Activated CD4-positive, alpha-beta T cell treated with anti-CD3 and anti-CD28 coated beads, Interleukin-2, amount 50 U/mL, for 1 hour (primary cell): Measurements from ENCODE around the gene FAM163B.
A peak's percentile ranks its signal among the peaks of the same experiment; 100 is the strongest.
"Not testable (repeated sequence)": the region's sequence is repeated elsewhere in the genome, so short reads cannot be mapped to it uniquely, and the experiment has no call there.

Experiments
- DNase-seq: peaks from one replicate; pipeline ENCODE4 v3.0.0-alpha.2; 2020

FAM163B gene

DNA sequence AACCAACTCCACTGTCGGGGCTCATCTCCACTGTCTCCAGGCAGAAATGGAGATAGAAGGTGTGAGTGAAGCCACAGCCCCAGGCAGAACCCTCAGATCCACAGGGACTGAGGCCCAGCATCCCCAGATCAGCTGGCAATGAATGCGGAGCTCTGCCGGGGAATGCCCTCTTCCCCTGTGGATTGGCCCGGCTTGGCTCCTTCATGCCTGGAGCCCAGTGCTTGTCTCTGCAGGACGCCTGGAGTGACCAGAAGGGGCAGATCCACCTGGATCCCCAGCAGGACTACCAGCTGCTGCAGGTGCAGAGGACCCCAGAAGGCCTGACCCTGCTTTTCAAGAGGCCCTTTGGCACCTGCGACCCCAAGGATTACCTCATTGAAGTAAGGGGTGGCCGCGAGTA is 30.4 kb upstream of the FAM163B start:
- no peak for DNase-seq

DNA sequence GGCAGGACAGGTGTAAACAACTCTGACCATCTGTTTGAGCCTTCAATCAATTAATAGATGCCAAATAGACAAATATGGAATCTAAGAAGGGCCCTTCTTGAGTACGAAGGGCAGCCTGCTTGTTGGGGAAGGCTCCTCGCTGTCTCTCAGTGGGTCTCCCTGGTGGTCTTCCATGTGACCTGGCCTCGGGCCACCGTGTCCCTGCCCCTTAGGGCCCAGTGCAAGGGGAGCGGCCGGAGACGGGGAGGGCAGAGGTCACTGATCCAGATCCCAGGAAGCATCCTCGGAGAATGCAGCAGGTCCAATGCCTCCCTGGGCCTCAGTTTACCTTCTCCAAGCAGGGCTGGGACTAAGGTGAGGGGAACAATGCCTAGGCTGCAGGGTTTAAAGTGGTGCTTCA is 29.5 kb upstream of the FAM163B start:
- no peak for DNase-seq

DNA sequence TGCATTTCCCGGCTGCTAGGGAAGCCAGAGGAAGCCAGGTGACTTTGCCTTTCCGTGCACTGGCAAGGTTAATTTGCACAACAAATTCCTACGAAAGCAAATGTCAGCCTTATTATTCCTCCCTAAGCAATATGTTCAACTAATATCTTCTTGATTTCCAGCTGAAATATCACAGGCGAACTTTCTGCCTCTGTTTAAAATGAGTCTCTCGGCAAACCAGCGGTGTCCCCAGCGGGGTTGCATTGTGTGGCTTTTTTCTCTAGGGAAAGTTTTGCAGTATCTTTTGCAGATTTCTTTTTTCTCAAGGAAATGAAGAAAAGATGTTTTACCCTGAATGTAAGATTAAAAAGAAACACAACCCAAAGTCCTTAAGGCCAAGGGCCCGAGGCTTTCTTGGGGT is 28.9 kb upstream of the FAM163B start:
- no peak for DNase-seq

DNA sequence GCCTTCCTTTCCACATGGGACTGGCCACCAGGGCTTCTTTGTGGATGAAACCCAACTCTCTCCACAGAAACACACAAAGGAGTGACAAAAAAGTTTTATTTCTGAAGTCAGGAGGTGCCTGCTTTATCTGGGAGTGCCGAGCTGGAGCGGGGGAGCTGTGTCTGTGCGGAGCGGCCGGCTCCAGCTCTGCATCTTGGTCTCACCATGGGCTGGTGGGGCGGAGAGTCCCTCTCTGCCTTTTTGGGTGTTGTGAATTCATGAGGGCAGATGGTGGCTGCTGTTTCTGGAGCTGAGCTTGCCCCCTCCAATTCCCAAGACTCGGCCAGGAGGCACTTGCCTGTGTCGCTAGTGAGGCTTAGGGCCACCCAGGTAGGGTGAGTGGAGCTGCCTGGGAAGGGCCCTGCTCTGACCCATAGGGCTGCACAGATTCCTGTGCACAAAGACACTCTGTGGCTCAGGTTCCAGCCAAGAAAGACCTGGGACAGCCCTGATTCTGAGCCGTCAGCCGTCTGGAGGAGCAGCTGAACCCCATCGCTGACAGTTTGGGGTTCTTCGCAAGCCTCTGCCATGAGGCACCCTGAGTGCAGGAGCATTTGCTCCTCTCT is 28.4 kb upstream of the FAM163B start:
- DNase-seq = no peak

DNA sequence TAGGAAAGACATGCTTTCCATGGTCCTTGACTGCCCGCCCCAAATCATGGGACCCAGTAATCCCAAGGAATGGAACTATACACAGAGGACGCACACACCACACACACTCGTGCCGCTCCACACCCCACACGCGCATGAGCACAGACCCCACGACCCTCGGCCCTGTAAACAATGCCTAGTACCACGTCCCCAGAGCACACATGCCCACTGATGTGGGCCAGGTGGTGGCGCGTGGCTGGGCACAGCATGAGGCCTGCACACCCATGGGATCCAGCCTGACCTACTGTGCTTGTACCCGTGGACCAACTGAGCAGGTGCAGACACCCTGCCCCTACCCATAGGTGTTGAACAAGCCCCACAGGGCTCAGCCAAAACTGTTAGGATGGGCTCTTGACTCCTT is 27.7 kb upstream of the FAM163B start:
- DNase-seq = no peak

DNA sequence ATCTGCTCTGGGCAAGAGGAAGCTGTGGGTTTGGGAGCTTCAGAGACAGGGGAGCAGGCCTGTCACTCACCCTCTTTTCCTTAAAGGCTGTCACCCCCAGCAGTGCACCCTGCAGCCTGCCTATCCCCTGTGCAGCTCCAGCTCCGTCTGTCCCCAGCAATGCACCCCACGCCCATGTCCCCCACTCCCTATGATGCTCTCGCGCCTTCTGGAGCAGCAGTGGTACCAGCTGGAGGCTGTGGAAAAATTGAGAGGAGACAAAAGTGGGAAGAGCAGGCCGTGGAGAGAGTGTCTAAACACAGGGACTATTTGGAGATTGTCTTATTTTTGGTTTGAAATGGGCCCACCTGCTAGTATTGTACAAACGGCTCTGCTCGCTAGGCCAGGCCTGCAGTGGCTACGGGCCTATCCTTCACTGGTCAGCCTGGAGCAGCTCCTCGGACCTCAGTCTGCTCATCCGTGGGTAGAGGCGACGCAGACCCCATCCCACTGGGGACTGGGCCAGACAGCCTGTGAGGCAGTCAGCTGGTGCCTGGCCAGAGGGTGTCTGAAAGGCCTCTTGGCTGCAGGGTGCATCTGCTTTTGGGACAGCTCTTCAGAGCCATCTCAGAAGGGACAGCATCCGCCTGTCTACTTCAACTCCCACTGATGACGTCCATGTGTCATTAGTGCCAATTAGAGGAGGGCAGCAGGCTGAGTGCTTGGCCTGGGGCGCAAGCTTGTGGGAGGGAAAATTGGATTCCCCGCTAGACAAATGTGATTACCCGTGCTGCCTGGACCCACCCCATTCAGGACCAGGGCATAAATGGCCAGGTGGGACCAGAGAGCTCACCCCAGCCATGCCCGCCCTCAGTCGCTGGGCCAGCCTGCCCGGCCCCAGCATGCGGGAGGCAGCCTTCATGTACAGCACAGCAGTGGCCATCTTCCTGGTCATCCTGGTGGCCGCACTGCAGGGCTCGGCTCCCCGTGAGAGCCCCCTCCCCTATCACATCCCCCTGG is 26.6 kb upstream of the FAM163B start, which contains the start of gene DBH:
Gene DBH, plus strand, starts transcription at position 831 of the 999 bp plus-strand sequence. Its CDS starts 9 bp downstream, at position 840.
- DNase-seq = no peak

DNA sequence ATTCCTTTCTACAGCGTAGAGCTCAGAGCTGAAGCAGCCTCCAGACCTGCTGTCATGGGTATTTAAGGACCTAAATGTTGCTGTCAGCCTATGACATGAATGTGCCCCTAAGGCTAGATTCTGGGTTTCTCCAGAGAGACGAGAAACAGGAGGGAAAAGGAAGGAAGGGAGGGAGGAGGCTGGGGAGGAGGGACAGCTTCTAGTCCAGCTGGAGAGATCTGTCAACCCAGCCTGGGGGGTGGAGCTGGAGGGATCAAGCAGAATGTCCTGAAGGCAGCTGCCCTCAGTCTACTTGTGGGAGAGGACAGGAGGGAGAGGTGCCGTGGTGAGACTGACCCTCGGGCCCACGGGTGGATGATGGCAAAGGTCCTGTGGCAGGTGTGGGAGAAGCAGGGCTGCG is 25.9 kb upstream of the FAM163B start:
- DNase-seq = no peak

DNA sequence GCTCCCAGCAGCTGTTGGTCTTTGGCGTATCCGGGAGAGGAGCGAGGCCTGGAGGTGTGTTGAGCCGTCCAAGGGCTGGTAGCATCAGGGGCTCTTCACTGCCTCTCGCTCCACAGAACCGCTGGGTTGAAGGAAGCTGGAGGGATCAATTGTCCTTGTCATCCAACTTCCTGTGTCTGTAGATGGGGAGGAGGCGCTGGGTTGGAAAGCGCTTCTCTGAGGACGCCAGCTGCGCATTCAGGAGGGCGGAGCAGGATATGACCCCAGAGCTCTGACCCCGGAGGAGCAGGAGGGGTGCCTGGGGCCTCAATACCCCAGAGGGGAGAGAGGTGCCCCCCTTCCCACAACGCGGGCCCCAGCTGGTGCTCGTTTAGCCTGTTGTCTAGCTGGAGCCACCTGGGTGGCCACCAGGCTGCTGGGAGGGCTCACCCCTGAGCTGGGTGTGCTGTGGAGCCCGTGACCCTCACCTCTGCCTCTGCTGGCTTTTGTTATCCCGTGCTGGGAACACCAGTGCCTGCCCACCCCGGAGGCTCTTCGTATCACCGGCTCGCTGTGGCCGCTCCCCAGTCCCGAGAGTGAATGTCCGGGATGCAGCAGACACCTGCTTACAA is 25.0 kb upstream of the FAM163B start:
- DNase-seq = no peak

DNA sequence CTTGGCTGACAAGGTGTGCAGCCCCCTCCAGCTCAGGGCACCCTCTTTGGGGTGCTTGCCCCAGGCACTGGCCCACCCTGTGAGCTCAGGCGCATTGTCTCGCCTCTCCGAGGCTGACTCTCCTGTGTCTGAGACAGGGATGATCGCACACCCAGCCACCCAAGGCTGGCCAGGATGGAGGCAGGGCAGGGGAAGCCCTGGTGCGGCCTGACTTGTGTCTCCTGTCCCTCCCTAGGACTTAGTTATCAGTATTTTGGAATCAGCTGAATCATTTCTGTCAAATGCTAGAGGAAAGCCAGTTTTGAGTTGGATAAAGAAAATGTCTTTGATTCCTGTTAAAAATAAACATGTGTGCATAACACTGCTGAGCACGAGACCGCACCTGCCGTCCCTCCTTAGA is 24.5 kb upstream of the FAM163B start:
- no peak for DNase-seq

DNA sequence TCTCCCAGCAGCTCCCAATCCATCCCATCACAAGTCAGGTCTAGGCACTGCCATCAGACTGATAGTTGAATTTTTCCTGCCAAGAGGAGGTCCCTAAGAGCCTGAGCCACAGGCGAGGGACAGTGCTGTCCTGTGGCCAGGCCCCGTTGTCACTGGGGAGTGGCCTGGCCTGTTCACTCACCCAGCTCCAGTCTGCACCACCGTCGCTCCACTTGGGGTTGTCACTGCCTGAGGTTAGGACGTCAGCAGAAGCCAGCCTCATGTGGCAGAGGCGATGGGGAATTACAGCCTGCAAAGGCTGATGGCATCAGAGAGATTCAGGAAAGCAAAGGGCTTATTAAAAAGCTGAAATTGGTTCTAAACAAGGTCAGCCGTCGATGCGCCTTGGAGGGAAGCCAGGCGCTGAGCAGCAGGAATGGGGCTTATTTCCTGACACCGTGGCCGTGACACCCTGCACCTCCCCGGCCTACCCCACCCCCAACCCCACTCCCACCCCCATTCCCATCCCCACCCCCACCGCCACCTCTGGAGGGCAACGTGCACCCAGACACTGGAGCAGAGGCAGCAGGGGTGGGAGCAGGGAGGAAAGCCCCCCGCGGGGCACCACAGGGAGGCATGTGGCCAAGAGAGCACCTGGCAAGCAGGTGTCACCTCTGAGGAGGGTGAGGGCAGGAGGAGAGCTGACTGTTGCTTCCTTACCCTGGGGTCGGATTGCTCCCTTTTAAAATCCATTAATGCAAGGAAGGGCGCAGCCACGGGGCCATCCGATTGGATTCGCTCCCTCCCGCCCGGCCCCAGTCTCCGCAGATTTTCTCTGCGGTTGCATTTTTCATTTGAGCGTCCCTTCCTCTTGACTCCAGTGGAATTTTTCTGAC is 23.9 kb upstream of the FAM163B start:
- DNase-seq = no peak

DNA sequence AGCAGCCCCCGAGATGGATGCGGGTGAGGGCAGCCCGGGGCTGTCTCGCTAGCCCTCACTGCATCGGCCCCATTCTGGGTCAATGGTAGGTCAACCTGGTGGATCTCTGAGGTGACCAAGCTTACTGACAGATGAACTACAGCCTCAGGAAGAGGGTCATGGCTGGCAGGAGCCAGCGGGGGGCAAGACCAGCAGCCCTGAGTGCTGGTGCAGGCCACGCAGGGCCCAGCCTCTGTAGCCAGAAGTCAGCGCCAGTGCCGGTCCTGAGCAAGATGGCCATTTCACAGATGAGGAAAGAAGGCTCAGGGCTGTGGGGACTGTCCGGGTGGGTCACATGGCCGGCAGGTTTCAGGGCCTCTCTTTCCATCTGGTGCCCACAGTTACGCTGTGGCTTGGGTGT is 21.9 kb upstream of the FAM163B start:
- DNase-seq = no peak

DNA sequence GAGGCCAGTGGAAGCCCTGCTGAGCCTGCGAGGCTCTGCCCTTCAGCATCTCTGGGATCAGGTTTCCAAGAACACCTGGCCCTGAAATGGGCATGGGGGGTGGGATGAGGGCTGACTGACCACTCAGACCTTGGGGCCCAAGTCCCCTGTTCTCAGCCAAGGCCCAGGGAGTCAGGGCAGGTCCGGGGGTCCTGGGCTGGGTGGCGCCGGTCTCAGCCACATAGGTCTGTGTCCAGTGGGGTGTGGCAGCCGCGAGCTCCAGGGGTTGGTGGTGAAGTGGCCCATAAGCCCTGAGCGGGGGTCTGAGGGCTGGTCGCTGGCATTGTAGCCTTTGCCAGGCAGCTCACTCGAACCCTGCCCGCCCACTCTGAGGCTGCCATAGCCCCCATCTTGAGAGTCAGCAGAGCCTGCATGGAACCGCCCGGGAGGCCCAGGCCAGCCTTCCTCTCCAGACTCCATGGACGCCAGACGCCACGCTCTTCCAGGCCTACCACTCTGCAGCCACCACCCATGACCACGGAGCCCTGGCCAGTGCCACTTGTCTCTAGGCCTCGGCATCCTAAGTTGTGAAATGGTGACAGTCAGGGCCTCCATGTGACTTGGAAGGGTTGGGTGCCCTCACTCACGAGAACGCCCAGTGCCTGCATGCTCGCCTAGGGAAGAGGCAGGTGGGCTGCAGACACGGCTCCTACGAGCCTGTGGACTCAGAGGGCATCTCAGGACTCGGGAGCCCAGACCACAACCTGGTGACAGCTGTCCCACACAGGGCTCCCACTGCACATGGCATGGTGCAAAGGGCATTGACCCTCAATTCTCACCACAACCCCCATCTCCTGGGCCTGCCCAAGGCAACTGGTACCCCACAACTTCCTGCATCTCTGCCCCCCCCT is 20.3 kb upstream of the FAM163B start:
- DNase-seq = no peak

DNA sequence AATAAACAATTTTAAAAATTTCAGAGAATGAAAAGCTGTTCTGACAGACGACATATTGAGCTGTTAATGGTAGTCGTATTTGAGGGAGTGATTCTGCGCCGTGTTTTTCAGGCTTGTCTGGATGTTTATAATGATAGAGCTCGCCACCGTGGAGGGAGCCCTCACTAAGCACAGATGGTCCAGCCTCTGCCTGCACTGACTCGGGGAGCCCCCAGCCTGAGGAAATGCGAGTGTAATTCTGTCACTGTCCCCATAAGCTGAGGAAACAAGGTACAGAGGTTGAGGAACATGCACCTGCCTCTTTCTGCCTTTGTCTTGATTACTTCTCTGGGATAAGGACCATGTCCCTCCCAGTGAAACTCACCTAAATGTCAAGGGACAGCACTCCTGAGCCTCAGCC is 19.6 kb upstream of the FAM163B start:
- no peak for DNase-seq

DNA sequence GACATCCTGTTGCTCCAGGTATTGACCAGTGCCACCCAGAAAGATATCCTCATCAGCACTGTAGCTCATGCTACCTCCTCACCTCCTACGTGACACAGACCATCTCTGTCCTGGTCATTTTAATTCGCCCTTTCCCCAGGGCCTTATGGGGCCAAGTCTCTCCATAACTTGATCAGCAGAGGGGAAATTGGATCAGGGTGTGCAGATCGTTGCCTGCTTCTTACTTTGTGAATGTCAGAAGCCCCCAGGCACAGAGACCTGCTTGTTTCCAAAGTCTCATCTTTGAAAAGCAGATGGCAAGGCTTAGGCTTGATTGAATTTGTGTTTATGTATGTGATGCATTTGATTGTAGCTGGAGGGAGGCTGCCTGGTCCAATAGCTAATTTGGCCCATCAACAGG is 18.2 kb upstream of the FAM163B start:
- DNase-seq = no peak

DNA sequence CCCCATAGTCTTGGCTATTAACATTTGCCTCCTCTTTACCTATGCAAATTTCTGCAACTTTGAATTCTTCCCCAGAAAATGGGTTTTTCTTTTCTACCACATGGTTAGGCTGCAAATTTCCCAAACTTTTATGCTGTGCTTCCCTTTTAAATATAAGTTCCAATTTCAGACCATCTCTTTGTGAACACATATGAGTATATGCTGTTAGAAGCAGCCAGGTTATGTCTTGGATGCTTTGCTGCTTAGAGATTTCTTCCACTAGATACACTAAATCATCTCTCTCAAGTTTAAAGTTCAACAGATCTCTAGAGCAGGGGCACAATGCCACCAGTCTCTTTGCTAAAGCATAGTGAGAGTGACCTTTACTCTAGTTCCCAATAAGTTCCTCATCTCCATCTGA is 16.8 kb upstream of the FAM163B start:
- DNase-seq = not testable (repeated sequence)

DNA sequence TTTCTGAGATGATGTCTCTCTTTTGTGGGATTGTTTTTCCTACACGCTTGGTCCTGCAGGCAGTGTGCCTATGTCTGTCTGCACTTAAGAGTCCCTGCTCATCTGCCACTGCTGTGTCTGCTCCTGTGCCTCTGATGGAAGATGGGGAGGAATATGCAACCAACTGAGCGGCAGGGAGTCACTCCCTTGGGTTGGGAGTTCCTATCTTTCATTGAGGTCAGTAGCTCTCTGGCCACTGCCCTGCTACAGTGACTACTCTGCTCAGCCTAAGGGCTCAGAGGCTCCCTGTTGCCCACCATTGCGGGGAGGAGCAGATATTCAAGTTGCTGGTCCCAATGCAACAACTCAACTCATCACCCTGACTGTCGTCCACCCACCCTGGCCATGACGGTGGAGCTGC is 13.4 kb upstream of the FAM163B start:
- DNase-seq = no peak

DNA sequence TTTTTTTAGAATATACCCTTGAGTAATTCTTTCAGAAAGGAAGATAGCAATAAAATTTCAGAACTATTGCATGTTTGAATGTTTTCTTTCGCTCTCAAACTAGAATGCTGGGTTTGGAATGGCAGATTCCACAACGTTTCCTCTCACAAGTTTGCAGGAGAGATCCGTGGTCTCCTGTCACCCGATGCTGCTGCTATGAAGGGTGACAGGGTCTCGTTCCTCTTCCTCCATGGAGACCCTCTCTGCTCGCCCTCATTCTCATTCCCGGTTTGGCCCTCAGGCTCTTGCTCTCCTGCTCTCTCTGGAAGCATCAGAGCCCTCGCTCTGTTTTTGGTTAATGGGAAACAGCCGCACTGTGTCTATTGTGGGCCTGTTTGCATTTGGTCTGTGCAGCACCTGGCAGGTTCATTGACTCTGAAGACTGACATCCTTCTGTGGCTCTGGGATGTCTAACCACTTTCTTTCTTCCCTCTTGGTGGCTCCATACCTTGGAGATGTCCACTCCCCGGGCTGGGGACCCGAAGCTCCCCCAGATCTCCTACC is 12.6 kb upstream of the FAM163B start:
- DNase-seq = no peak

DNA sequence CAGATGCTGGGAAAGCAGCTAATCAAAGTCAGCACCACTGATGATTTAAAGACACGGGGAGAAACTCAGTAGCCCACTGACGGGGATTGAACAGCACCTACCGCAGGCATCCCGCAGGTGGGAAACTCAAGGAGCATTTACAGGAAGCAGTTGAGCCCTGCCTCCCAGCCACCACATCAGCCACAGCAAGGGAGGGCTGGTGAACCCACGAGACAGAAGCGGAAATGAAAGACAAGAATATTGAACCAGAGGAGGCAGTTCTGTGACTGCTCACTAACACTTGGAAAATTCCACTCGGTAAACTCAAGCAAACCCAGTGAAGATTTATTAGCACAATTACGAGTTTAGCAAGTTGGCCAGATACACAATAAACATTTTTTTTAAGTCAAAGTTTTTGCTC is 10.6 kb upstream of the FAM163B start:
- DNase-seq = peak; percentile 55

DNA sequence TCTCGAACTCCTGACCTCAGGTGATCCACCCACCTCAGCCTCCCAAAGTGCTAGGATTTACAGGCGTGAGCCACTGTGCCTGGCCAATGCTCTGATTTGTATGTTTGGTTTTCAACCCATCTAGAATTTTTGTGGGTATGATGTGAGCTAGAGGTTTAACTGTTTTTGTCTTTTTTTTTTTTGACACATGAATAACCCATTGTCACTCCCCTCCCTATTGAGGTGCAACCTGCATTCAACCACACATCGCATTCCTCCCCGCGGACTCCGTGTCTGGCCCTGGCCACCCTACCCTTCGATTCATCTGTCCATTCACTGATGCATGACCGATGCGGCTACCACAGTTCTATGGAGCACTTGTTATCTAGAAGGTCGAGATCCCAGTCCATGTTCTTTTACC is 9.5 kb upstream of the FAM163B start:
- DNase-seq = no peak

DNA sequence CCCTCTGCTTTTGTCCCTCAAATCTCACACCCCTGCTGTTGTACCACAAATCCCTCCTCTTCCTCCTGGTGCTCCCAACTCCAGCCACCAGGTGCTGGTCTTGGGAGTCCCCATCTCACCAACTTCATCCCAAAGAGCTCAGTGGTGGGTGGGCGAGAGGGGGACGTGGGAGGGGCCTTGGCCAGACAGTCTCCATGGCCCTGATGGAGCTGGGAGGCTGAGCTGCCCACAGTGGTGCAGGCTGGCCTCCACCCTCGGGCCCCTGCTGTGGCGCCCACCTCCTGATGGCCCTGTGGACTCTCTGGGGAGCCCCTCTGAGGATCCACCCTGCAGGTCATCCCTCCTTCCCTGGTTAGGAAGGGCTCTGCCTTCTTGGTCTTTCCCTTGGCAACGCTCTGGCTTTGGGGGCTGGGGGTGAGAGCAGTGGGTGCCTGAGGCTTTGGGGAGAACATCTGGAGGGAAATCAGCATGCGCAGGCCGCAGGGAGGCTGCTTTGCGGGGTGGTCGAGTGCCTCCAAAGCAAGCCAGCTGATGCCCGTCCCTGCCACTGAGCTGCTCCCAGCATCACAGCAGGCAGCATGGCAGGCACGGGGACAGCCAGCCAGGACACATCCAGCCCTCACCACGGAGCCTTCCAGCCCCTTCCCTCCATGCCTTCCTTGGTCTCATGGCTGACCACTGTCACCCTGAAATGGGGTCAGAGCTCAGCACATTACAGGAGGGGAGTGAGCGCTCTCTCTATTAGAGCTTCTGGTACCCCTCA is 7.6 kb upstream of the FAM163B start:
- no peak for DNase-seq
